ENCODE data around the gene HLA-A. TPM values are rescaled to one million over a fixed set of nuclear protein-coding genes. Genes with fewer than 3 reads are reported as not detected.

The HLA-A gene
- total and polyA plus RNA-seq, 2 of the 13 experiments (the other 11 are each of a cell fraction or from before 2014, with no cell fraction given) = 345 to 527 TPM

DNA sequence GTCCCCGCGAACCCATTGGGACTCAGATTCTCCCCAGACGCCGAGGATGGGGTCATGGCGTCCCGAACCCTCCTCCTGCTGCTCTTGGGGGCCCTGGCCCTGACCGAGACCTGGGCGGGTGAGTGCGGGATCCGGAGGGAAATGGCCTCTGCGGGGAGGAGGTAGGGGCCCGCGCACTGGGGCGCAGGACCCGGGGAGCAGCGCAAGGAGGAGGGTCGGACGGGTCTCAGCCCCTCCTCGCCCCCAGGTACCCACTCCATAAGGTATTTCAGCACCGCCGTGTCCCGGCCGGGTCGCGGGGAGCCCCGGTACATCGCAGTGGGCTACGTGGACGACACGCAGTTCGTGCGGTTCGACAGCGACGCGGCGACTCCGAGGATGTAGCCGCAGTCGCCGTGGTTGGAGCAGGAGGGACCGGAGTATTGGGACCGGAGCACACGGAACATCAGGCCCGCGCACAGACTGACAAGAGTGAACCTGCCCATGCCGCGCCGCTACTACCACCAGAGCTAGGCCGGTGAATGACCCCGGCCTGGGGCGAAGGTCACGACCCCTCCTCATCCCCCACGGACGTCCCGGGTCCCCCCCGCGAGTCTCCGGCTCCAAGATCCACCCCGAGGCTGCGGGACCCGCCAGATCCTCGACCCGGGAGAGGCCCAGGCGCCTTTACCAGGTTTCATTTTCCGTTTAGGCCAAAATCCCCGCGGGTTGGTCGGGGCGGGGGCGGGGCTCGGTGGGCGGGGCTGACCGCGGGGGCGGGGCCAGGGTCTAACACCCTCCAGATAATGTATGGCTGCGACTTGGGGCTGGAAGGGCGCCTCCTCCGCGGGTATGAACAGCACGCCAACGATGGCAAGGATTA, 15.7 kb upstream of the HLA-A start (continued):
- TF ChIP-seq, protein P1, sequence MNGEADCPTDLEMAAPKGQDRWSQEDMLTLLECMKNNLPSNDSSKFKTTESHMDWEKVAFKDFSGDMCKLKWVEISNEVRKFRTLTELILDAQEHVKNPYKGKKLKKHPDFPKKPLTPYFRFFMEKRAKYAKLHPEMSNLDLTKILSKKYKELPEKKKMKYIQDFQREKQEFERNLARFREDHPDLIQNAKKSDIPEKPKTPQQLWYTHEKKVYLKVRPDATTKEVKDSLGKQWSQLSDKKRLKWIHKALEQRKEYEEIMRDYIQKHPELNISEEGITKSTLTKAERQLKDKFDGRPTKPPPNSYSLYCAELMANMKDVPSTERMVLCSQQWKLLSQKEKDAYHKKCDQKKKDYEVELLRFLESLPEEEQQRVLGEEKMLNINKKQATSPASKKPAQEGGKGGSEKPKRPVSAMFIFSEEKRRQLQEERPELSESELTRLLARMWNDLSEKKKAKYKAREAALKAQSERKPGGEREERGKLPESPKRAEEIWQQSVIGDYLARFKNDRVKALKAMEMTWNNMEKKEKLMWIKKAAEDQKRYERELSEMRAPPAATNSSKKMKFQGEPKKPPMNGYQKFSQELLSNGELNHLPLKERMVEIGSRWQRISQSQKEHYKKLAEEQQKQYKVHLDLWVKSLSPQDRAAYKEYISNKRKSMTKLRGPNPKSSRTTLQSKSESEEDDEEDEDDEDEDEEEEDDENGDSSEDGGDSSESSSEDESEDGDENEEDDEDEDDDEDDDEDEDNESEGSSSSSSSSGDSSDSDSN (CRISPR knock-in tag; IDR thresholded peaks at IDR 0.05) = peak; percentile 75; the same call in 1 of the 2 replicates
- TF ChIP-seq, protein P2, sequence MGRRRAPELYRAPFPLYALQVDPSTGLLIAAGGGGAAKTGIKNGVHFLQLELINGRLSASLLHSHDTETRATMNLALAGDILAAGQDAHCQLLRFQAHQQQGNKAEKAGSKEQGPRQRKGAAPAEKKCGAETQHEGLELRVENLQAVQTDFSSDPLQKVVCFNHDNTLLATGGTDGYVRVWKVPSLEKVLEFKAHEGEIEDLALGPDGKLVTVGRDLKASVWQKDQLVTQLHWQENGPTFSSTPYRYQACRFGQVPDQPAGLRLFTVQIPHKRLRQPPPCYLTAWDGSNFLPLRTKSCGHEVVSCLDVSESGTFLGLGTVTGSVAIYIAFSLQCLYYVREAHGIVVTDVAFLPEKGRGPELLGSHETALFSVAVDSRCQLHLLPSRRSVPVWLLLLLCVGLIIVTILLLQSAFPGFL (CRISPR knock-in tag; IDR thresholded peaks at IDR 0.05) = no peak
- TF ChIP-seq ZNF737 (CRISPR knock-in tag; IDR thresholded peaks at IDR 0.05; ENCODE audit: borderline replicate concordance) (0 out of 2 replicates have a peak, but pooled peaks have one; percentile 45), ZNF713 (CRISPR knock-in tag; IDR thresholded peaks at IDR 0.05) (no peak), NR2F2 (IDR thresholded peaks at IDR 0.05; ENCODE audit: borderline replicate concordance, low read depth) (no peak), ZNF230 (CRISPR knock-in tag; IDR thresholded peaks at IDR 0.05) (no peak), HNF4G (IDR thresholded peaks at IDR 0.05; ENCODE audit: borderline replicate concordance, low read depth, low read length) (no peak), HNF4G (CRISPR knock-in tag; IDR thresholded peaks at IDR 0.05; ENCODE audit: borderline replicate concordance, low read depth) (no peak), ZZZ3 (CRISPR knock-in tag; IDR thresholded peaks at IDR 0.05; ENCODE audit: borderline replicate concordance) (no peak), PATZ1 (CRISPR knock-in tag; IDR thresholded peaks at IDR 0.05) (no peak), PPARG (CRISPR knock-in tag; conservative IDR thresholded peaks at IDR 0.05) (no peak), ZNF350 (CRISPR knock-in tag; IDR thresholded peaks at IDR 0.05; ENCODE audit: borderline replicate concordance, low read depth) (no peak), KDM2A (CRISPR knock-in tag; IDR thresholded peaks at IDR 0.05; ENCODE audit: borderline replicate concordance, low read depth) (no peak; the same call in 1 of the 2 replicates), HOXD1 (CRISPR knock-in tag; IDR thresholded peaks at IDR 0.05) (0 out of 2 replicates have a peak, but pooled peaks have one; percentile 40), TBX3 (IDR thresholded peaks at IDR 0.05; ENCODE audit: borderline replicate concordance) (no peak)
- TF ChIP-seq, protein P3, sequence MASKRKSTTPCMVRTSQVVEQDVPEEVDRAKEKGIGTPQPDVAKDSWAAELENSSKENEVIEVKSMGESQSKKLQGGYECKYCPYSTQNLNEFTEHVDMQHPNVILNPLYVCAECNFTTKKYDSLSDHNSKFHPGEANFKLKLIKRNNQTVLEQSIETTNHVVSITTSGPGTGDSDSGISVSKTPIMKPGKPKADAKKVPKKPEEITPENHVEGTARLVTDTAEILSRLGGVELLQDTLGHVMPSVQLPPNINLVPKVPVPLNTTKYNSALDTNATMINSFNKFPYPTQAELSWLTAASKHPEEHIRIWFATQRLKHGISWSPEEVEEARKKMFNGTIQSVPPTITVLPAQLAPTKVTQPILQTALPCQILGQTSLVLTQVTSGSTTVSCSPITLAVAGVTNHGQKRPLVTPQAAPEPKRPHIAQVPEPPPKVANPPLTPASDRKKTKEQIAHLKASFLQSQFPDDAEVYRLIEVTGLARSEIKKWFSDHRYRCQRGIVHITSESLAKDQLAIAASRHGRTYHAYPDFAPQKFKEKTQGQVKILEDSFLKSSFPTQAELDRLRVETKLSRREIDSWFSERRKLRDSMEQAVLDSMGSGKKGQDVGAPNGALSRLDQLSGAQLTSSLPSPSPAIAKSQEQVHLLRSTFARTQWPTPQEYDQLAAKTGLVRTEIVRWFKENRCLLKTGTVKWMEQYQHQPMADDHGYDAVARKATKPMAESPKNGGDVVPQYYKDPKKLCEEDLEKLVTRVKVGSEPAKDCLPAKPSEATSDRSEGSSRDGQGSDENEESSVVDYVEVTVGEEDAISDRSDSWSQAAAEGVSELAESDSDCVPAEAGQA (IDR thresholded peaks at IDR 0.05; ENCODE audit: low read depth) = no peak
- TF ChIP-seq, protein P3 (CRISPR knock-in tag; IDR thresholded peaks at IDR 0.05; ENCODE audit: borderline replicate concordance) = no peak

All from HepG2 (cell line).